Lower lobe of right lung (tissue), 2 donors: ENCODE data around the gene TM4SF1. TPM values are rescaled to one million over a fixed set of nuclear protein-coding genes. Genes with fewer than 3 reads are reported as not detected.

Experiments
- ATAC-seq, 2 donors: fragments of 200-7000 bp; cut with Tn5 transposase; one replicate each; pipeline ENCODE4 v1.9.1; 2020 to 2022; ENCODE audit warnings: mild to moderate bottlenecking in 2 of 2, moderate library complexity in 2 of 2
- DNase-seq: peaks from one replicate; pipeline ENCODE4 v3.0.0-alpha.2; 2020
- H3K27ac ChIP-seq: fragments of 200-600 bp; one replicate; pipeline ENCODE4 v1.8.0; 2022
- H3K27me3 ChIP-seq: fragments of 200-600 bp; one replicate; pipeline ENCODE4 v1.8.0; 2022; ENCODE audit warnings: low read depth
- H3K36me3 ChIP-seq: fragments of 200-600 bp; one replicate; pipeline ENCODE4 v1.8.0; 2022; ENCODE audit warnings: mild to moderate bottlenecking
- H3K4me1 ChIP-seq: fragments of 200-600 bp; one replicate; pipeline ENCODE4 v1.8.0; 2022
- H3K4me3 ChIP-seq: fragments of 200-600 bp; one replicate; pipeline ENCODE4 v1.8.0; 2022; ENCODE audit warnings: mild to moderate bottlenecking
- H3K9me3 ChIP-seq: fragments of 200-600 bp; one replicate; pipeline ENCODE4 v1.8.0; 2022
- intact Hi-C: fragments of 100-400 bp; cut with DNase I; formaldehyde crosslinking; loops from one replicate; pipeline ENCODE4 v1.11.0; 2022
- long read RNA-seq: library from polyadenylated mRNA; unstranded; transcript quantifications from one replicate; pipeline ENCODE4 v2.0.0, GENCODE V29; 2021
- total RNA-seq: library from RNA; stranded (reverse); fragmentation: NEBNext Ultra II Directional; extraction: Animal tissue kit (Norgen Biotek cat#: 25700); gene quantifications from one replicate; pipeline ENCODE4 v1.2.1, GENCODE V29; 2021
- TF ChIP-seq, protein P1 (sequence below): fragments of 200-600 bp; IDR thresholded peaks from one replicate; pipeline ENCODE4 v1.8.0; 2022; ENCODE audit warnings: antibody characterized with exemption, mild to moderate bottlenecking
- donor health status: DM: no; HTN: yes; CAD: no; lungs with severe emphysema.

Gene TM4SF1, protein sequence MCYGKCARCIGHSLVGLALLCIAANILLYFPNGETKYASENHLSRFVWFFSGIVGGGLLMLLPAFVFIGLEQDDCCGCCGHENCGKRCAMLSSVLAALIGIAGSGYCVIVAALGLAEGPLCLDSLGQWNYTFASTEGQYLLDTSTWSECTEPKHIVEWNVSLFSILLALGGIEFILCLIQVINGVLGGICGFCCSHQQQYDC
- 146 TPM for total RNA-seq
- long read RNA-seq, transcript TM4SF1-201 (5 exons, 1,771 nt): major isoform, 190 of 197 reads
- long read RNA-seq, partial matches to known transcripts: 2 of 197 reads
- long read RNA-seq, other reads (novel, unspliced or antisense): 2 of 197 reads

DNA sequence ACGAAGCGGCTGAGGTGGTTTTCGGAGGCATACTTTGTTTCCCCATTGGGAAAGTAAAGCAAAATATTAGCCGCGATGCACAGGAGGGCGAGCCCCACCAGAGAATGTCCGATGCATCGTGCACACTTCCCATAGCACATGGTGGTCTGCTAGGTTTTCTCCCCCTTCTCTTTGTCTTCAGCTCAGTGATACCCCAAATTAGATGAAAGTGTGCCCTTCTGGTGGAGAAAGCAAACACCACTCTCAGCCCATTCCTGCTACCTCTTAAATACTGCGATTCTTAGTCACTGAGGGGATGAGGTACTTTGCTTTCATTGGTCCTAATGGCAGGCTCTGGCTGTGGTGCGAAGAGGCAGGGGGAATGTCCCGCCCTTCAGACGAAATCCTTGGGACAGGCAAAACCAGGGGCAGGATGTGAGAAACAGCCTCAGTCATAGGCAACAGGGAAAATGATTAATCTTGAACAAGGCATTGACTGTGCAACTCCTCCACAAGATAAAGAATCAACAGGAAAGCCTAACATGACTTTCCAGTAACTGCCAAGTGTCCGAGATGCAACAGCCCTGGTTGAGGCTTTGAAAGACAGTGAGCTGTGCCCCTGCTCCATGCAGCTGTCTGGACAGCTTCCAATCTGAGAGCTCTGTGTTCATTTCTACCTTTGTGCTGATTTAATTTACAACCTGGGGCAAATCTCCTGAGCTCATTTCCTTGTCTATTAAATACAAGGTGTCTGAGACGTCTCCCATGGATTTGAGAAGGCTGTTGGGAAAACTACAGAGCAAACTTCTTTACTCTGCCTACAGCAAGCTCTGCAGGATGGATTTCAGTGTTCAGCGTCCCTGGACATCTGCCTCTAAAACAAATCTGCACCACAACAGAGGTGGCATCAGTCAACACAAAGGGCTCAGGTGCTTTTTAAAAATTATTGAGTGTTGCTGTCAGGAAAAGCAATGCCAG lies at the start of gene TM4SF1:
Gene TM4SF1 (minus strand): TSS at position 242 of the 957 bp plus-strand sequence. CDS start 102 bp downstream, at position 140.
- DNase-seq (peak; percentile 61), ATAC-seq (peak; percentile 91 to 93)
- TF ChIP-seq, protein P1, sequence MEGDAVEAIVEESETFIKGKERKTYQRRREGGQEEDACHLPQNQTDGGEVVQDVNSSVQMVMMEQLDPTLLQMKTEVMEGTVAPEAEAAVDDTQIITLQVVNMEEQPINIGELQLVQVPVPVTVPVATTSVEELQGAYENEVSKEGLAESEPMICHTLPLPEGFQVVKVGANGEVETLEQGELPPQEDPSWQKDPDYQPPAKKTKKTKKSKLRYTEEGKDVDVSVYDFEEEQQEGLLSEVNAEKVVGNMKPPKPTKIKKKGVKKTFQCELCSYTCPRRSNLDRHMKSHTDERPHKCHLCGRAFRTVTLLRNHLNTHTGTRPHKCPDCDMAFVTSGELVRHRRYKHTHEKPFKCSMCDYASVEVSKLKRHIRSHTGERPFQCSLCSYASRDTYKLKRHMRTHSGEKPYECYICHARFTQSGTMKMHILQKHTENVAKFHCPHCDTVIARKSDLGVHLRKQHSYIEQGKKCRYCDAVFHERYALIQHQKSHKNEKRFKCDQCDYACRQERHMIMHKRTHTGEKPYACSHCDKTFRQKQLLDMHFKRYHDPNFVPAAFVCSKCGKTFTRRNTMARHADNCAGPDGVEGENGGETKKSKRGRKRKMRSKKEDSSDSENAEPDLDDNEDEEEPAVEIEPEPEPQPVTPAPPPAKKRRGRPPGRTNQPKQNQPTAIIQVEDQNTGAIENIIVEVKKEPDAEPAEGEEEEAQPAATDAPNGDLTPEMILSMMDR: no peak
- no peaks in the 10 kb centered on the region for H3K9me3 ChIP-seq
- peak within 1 kb of the TSS; percentile 58 for H3K4me3 ChIP-seq
- peaks cover 16% of the 10 kb centered on the region for H3K36me3 ChIP-seq
- H3K27ac ChIP-seq: peak within 1 kb of the TSS; percentile 89
- H3K4me1 ChIP-seq: peaks cover 53% of the 10 kb centered on the region
- no peaks in the 10 kb centered on the region for H3K27me3 ChIP-seq
- intact Hi-C loops: no loop called here

DNA sequence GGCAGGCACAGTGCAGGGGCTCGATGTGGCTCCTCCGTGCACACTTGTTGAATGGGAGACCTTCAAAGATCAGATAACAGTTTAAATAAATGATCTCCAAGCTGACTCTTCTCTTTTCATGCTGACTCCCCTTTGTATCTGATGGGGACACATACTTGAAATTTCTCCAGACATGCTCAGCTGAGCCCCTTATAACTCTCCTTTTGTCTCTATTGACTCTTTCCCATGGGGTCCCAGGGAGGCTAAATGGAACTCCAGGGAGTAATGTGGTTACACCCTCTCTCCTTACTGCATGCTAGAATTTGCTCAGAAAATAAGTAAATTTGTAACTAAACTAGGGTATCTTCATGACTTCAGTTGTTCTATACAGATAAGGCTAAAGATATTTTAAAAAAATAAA lies 48.9 kb upstream of the TM4SF1 start:
- ATAC-seq (peak in 1 of 2 donors; percentile 29), DNase-seq (no peak)
- H3K4me1 ChIP-seq: peaks cover 16% of the 10 kb centered on the region
- TF ChIP-seq, protein P1: no peak
- H3K9me3 ChIP-seq: no peaks in the 10 kb centered on the region
- intact Hi-C loops: no loop called here
- no peak overlapping the region for H3K27ac ChIP-seq
- H3K27me3 ChIP-seq: no peaks in the 10 kb centered on the region
- H3K36me3 ChIP-seq: no peaks in the 10 kb centered on the region
- H3K4me3 ChIP-seq: no peak overlapping the region

DNA sequence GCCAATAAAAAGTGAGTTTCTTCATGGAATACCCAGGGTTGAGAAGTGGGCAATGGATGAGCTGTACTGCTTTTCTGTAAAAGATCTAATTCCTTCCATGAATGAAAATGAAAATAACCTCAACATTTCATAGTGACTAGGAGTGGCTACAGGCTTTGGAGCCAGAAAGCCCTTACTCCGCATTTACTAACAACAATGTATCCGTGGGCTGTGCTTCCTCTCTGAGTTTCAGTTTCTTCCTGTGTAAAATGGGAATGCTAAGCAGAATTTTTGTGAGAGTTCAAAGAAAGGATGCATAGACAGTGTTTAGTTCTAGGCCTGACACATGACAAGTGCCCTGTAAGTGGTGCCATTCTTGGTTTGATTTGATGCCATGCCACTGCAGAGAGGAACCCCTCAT lies 47.5 kb upstream of the TM4SF1 start:
- Histone ChIP-seq H3K4me1 (peaks cover 16% of the 10 kb centered on the region), H3K4me3 (no peak overlapping the region), H3K36me3 (no peaks in the 10 kb centered on the region), H3K27ac (no peak overlapping the region), H3K9me3 (no peaks in the 10 kb centered on the region), H3K27me3 (no peaks in the 10 kb centered on the region)
- ATAC-seq: no peak
- DNase-seq: no peak
- intact Hi-C loops: no loop called here
- TF ChIP-seq, protein P1: no peak

DNA sequence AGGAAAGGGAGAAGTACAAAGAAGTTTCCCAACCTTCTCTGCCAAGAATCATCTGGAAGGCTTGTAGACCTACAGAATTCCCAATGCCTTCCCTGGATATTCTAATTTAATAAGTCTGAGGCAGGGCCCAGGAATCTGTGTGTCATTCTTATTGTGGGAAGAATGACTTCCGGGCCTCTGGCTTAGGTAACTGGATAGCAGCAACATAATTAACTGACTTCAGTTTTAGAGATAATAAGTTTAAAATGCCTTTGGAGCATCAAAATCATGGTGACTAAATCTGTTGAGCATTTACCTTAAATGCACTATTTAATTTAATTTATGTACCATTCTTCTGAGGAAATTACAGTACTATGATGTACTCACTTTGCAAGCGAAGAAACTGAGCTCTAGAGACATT lies 44.3 kb upstream of the TM4SF1 start:
- Histone ChIP-seq H3K27me3 (no peaks in the 10 kb centered on the region), H3K4me3 (no peak overlapping the region), H3K9me3 (no peaks in the 10 kb centered on the region), H3K27ac (no peak overlapping the region), H3K4me1 (peaks cover 18% of the 10 kb centered on the region), H3K36me3 (no peaks in the 10 kb centered on the region)
- TF ChIP-seq, protein P1: no peak
- no peak for ATAC-seq
- intact Hi-C loops: no loop called here
- no peak for DNase-seq

DNA sequence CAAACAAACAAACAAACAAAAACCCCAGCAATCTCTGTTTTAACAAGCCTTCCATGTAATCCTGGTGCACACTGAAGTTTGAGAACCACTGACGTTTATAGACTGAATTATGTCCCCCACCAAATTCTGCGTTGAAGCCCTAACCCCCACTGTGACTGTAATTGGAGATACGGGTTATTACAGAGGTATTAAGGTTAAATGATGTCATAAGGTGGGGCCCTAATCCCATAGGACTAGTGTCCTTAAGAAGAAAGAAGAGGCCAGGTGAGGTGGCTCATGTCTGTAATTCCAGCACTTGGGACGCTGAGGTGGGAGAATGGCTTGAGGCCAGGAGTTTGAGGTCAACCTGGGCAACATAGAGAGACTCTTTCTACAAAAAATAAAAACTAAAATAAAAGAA lies 42.4 kb upstream of the TM4SF1 start:
- H3K4me3 ChIP-seq: no peak overlapping the region
- H3K36me3 ChIP-seq: no peaks in the 10 kb centered on the region
- no peaks in the 10 kb centered on the region for H3K9me3 ChIP-seq
- intact Hi-C loops: no loop called here
- H3K27ac ChIP-seq: no peak overlapping the region
- no peak for ATAC-seq
- H3K4me1 ChIP-seq: peaks cover 18% of the 10 kb centered on the region
- no peak for DNase-seq
- no peaks in the 10 kb centered on the region for H3K27me3 ChIP-seq
- TF ChIP-seq, protein P1: no peak
